HG02981 (cell line): ENCODE results near the gene DLGAP3.
"Not testable (repeated sequence)": the region's sequence is repeated elsewhere in the genome, so short reads cannot be mapped to it uniquely, and the experiment has no call there.

Source experiments
- ATAC-seq: cut with Tn5 transposase; IDR thresholded peaks from one replicate; pipeline ENCODE4 v1.9.1; 2021; ENCODE audit warnings: mild to moderate bottlenecking, moderate library complexity; ENCODE audit not compliant: unreplicated experiment

The DLGAP3 gene

DNA sequence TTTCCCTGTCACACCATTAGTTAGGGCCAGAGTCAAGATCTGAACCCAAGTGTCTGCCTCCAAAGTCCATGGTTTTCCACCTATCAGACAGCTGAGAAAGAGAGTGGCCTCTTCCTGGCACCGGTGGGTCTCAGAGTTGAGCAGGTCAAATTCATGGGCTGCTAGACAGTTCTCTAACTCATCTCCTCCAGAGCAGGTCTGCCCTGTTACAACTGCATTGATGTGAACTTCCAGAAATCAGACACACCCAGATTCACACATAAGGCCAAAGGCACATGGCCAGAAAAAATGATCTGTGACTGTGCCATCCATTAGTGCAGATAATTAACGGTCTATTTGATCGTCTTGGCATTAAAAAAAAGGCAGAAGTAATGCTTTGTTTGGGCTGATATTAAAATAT, 87.4 kb downstream of the DLGAP3 start:
- ATAC-seq, result no peak

DNA sequence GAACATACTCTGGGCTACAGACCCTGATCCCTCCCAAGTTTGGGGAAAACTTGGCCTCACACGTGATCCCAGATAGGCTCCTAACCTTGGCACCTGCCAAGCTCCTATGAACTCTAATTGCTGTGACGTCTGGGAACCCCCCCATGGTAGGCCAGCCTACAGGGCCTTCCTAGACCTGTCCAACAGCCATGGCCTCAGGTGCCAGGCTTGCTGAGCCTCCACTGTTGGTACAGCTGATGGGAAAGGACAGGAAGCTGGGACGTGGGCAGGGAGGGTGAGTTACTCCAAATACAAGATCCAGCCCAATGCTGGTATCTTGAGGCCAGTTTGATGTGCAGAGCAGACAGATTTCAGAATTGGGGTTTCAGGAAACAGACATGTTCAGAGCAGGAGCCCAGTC, 89.0 kb downstream of the DLGAP3 start:
- no peak for ATAC-seq

DNA sequence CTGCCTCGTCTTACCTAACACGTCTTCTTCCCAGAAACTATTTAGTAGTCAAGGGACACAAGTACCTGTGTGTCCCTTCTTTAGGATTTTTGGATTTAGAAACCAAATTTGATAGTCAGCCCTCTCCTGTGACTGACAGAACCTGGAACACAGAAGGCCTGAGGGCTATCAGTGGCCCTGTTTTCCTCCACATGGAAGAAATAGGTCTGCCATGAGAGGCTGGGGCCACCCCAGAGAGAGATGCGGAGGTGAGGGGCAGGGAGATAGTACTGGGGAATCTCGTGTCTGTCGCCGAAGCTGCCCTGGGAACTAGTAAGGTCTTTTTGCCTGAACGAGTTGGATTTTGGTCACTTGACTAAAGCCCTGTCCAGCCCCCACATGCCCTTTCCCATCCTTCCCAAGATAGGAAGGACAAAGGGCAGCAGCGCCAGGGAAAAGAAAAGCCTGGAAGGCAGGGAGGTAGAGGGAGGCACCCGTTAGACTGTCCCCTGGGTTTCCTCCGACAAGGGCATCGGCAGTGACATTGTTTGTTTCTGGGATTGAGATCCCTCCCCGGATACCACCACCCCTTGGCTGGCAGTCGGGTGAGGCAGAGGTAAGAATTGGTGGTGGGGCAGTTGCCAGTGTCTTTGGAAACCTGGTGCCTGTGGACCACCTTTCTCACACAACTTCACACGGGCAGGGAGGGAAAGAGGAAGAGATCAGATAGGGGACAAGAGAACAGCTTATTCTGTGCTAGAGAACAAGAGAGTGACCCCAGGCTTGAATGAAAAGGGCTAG, 89.7 kb downstream of the DLGAP3 start:
- ATAC-seq, result no peak

DNA sequence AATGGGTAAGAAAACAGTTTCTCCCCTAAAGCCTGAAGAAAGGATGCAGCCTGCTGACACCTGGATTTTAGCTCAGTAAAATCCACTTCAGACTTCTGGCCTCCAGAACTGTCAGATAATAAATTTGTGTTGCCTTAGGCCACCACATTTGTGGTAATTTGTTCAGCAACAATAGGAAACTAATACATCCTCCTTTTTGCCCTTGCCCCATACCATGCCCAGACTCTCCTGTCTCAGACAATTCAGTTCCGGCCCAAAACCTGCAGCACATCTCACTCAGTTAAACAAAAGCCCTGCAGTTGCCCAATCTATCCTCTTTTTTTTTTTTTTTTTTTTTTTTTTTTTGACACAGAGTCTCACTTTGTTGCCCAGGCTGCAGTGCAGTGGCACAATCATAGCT, 95.7 kb downstream of the DLGAP3 start:
- no peak for ATAC-seq

DNA sequence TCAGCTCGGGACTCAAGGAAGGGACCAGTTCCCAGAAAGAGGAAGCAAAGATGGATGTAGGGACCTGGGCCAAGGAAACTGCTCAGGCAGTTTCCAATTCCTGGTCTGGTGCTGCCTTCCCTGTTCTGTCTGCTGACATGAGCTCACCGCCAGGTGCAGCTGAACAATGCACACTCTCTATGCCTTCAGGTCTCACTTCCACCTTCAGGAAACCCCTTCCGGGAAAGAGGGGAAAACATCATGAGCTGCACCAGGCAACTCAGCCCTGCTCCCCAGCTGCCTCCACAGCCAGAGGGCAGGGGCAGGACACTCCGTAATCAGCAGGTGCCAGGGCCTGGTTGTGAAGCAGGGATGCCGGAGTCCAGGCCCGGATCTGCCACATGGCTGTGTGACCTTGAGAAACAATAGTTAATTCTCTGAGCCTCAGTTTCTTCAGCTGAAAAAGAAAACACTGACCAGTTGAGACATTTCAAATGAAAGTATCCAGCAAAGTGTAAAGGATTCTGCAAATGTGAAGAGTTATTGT, 97.7 kb downstream of the DLGAP3 start:
- no peak for ATAC-seq

DNA sequence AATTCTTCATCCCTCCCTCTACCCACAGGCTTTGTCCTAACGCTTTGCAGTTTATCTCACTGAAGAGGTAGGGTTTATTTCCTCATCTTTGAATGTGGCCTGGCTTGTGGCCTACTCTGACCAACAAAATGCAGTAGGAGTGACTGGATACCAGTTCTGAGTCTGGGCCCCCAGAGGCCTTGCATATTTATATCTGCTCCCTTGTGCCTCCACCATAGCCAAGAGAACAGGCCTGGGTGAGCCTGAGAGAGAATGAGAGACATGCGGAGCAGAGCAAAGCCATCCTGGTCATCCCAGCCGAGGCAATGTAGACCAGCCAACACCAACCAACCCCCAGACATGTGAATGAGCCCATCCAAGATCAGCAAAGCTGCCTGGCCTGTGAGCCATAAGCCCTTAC, 100.2 kb downstream of the DLGAP3 start:
- ATAC-seq, result no peak

DNA sequence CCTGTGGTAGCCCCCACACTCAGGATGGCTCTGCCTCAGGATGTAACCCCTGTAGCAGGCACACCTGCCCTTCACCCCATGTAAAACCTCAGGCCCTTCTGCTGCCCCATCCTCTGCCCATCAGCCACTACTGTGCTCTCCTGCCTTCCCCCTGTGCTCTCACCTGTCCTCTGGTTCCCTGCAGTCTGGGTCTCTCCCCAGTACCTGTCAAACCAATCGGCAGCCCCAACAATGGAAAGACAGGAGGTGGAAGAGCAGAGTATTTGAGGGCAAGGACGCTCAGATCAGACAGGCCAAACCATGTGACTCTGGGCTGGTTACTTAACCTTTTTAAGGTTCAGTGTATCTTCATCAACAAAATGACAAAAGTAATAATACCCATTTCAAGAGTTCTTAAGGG, 100.8 kb downstream of the DLGAP3 start:
- no peak for ATAC-seq

DNA sequence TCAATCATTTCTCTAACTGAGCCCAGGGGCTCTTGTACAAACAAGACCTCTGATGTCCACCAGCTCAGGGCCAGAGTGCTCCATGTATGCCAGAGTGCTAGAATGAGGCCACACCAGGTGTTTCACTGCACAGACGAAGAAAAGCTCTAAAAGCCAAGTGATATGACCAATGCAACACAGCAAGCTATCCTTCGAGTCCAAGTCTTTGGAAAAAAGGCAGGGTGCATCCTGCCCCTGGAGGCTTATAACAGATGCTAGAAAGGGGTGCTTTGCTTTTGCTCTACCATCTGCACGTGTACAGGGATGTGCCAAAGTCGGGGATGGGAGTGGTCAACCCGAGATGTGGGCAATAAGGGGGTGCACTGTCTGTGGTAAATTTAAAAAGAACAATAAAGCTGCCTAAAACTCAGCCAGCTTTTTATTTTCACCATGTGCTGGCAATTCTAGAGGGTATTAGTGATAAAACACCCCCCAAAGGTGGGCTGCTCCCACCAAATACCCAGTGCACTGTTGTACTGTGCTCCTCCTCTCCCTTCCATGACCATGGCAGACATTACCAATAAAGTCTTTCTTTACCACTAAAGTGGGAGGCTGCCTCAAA, 102.0 kb downstream of the DLGAP3 start:
- ATAC-seq, result no peak

DNA sequence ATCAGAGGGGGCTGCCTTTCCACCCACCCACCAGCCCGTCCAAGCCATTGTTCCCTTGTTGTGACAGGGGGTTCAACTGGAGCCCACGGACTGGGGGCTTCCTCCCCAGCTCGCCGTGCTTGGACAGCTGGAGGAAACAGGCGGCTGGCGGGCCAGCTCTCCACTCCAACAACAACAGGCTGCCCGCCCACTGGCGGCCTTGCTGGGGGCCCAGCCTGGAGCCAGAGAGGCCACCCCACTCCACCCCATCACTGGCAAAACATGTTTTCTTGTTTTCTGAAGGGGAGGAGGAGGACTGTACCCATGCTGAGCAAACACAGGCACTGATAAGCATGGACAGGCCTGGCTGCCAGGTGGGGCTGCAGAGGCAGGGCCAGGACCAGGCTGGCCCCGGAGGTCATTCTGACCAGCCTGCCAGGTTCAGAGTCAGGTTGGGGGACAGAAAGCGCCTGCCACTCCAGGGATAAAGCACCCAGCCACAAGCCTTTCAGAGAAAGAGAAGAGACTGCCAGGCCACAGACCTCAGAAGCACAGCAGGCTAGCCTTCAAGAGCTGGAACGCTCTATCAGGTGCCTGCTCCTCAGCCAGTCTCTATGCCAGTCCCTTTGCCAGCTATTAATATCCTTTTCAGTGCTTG, 103.9 kb downstream of the DLGAP3 start:
- no peak for ATAC-seq

DNA sequence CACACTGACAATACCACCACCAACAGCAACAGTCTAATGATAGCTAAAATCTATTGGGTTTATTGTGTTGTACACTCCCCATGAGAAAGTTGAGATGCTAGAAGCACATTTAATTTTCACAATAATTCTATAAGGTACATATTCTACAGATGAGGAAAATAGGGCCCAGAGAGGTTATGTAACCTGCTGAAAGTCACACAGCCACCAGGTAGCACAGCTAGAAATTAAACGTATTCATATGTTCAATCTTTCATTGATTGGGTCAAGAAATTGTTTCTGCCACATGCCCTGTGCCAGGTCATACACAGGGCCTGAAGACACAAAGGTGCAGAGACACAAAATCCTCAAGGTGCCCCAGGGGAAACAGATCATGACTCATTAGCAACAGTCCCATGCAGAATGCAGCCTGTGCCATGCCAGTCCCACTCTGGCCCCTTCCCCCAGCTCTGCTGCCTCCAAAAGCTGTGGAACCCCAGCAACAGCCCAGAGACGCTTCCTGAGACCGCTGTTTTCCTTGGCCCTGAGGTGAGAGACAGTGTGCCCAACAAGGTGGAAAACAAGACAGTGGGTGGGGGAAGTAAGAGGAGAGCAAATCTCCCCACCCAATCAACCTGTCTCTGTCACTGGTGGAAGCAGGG, 104.5 kb downstream of the DLGAP3 start:
- ATAC-seq, result no peak

DNA sequence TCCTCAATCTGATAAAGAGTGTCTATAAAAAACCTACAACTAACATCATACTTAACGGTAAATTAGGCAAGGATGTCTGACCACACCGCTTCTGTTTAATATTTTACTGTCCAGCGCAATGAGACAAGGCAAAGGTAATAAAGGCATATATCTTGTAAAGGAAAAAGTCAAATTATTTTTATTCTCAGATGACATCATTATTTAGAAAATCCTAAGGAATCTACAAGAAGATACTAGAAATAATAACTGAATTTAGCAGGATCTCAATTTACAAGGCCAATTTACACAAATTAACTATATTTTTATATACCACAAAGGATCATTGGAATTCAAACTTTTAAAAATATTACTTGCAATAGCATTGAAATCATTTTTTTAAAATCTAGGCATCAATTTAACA, 107.2 kb downstream of the DLGAP3 start:
- ATAC-seq, result no peak

DNA sequence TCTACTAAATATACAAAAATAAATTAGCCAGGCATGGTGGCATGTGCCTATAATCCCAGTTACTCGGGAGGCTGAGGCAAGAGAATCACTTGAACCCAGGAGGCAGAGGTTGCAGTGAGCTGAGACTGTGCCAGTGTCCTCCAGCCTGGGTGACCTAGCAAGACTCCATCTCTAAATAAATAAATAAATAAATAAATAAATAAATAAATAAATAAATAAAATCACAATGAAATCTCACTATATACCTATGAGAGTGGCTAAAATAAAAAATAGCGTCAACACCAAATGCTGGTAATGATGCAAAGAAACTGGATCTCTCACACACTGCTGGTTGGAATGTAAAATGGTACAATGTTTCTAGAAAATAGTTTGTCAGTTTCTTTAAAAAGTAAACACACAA, 110.6 kb downstream of the DLGAP3 start:
- not testable (repeated sequence) for ATAC-seq

DNA sequence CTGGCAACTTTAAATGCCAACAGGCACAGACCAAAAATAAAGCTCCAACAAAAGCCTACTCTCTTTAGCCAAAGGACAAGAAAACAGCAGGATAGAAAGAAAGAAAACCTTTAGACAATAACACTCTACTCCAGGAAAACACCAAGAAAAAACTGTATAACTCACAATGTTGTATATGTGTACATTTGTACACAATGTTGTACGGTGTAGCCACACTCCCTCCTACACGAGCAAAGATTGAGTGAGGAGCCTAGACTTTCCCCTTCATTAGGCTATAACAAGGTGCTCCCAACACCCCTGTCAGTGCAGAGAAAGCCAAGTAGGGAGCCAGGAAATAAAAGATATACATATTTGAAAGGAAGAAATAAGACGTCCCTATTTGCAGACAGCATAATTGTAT, 112.7 kb downstream of the DLGAP3 start:
- no peak for ATAC-seq

DNA sequence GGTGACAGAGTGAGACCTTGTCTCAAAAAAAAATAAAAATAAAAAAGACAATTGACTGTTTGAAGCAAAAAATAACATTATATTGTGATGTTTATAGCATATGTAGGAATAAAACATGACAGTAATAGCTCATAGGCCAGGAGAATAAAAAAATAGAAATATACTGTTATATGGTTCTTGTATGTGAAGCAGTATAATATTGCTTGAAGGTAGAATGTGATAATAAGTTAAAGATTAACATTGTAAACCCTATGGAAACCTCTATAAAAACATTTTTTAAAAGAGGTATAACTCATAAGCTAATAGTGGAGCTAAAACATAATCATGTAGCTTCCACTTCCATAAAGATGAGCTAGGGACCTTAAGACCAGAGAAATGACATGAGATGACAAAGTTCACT, 113.1 kb downstream of the DLGAP3 start:
- no peak for ATAC-seq
